HG03442 (cell line): ENCODE measurements around the gene DOCK3.
"Not testable (repeated sequence)": the region's sequence is repeated elsewhere in the genome, so short reads cannot be mapped to it uniquely, and the experiment has no call there.

Experiments used
- ATAC-seq: cut with Tn5 transposase; IDR thresholded peaks from one replicate; pipeline ENCODE4 v1.9.1; 2021; ENCODE audit warnings: mild to moderate bottlenecking, moderate library complexity; ENCODE audit not compliant: unreplicated experiment

Gene DOCK3

GRCh38 chr3:51092141-51092540 lies 417.4 kb downstream of the DOCK3 start:
- ATAC-seq = not testable (repeated sequence)

GRCh38 chr3:51094838-51095237 lies 420.1 kb downstream of the DOCK3 start:
- ATAC-seq = not testable (repeated sequence)

- no peak for ATAC-seq
Observed at GRCh38 chr3:51099794-51100535, 425.2 kb downstream of the DOCK3 start.

- ATAC-seq = no peak
Observed at GRCh38 chr3:51100536-51100851, 425.8 kb downstream of the DOCK3 start.

- ATAC-seq = no peak
Observed at GRCh38 chr3:51102396-51102795, 427.7 kb downstream of the DOCK3 start.

GRCh38 chr3:51106242-51106876 lies 431.6 kb downstream of the DOCK3 start:
- ATAC-seq = no peak

GRCh38 chr3:51110586-51110985 lies 435.9 kb downstream of the DOCK3 start:
- no peak for ATAC-seq

- ATAC-seq = no peak
Observed at GRCh38 chr3:51122944-51123343, 448.2 kb downstream of the DOCK3 start.

- no peak for ATAC-seq
Observed at GRCh38 chr3:51123531-51123930, 448.8 kb downstream of the DOCK3 start.

GRCh38 chr3:51131607-51132006 lies 456.9 kb downstream of the DOCK3 start:
- ATAC-seq = not testable (repeated sequence)

- no peak for ATAC-seq
Observed at GRCh38 chr3:51137715-51138114, 463.0 kb downstream of the DOCK3 start.

GRCh38 chr3:51139616-51140015 lies 464.9 kb downstream of the DOCK3 start:
- ATAC-seq = no peak

GRCh38 chr3:51141573-51141972 lies 466.8 kb downstream of the DOCK3 start:
- ATAC-seq = no peak

- no peak for ATAC-seq
Observed at GRCh38 chr3:51145811-51146585, 471.3 kb downstream of the DOCK3 start.

GRCh38 chr3:51146781-51147180 lies 472.1 kb downstream of the DOCK3 start:
- ATAC-seq = no peak

- no peak for ATAC-seq
Observed at GRCh38 chr3:51156147-51156546, 481.4 kb downstream of the DOCK3 start.

GRCh38 chr3:51163051-51163450 lies 488.3 kb downstream of the DOCK3 start:
- ATAC-seq = no peak

GRCh38 chr3:51173518-51174271 lies 499.0 kb downstream of the DOCK3 start:
- ATAC-seq = no peak

- ATAC-seq = no peak
Observed at GRCh38 chr3:51176923-51177322, 502.2 kb downstream of the DOCK3 start.

GRCh38 chr3:51186446-51186845 lies 511.7 kb downstream of the DOCK3 start:
- not testable (repeated sequence) for ATAC-seq

- no peak for ATAC-seq
Observed at GRCh38 chr3:51190199-51190598, 515.5 kb downstream of the DOCK3 start.
